Activated CD4-positive, alpha-beta T cell treated with anti-CD3 and anti-CD28 coated beads, Interleukin-2, amount 10 ng/mL, durations not matched to agents 7 days and 5 days (primary cell): Measurements from ENCODE around the gene PITX3. TPM values are rescaled to one million over a fixed set of nuclear protein-coding genes. Genes with fewer than 3 reads are reported as not detected.

Experiments used
- CTCF ChIA-PET: fragments of 350-600 bp; sonication (Branson Sonifier 250); formaldehyde crosslinking; loops from one replicate; lab custom pipeline; 2021; ENCODE audit warnings: antibody characterized with exemption; lab: Charles Lee
- POLR2A ChIA-PET: fragments of 350-600 bp; sonication (Branson Sonifier 250); formaldehyde crosslinking; loops from one replicate; lab custom pipeline; 2021; ENCODE audit warnings: antibody characterized with exemption; lab: Charles Lee
- DNase-seq: peaks from one replicate; pipeline ENCODE4 v3.0.0-alpha.2; 2020
- H3K27ac Mint-ChIP-seq: one replicate; pipeline ENCODE4 v1.8.0; 2021; ENCODE audit warnings: mild to moderate bottlenecking, moderate library complexity, mixed read lengths
- H3K27me3 Mint-ChIP-seq: one replicate; pipeline ENCODE4 v1.8.0; 2021; ENCODE audit warnings: mixed read lengths
- H3K36me3 Mint-ChIP-seq: one replicate; pipeline ENCODE4 v1.8.0; 2021; ENCODE audit warnings: low read depth, mixed read lengths
- H3K4me1 Mint-ChIP-seq: one replicate; pipeline ENCODE4 v1.8.0; 2021; ENCODE audit warnings: mixed read lengths
- H3K4me3 Mint-ChIP-seq: one replicate; pipeline ENCODE4 v1.8.0; 2021; ENCODE audit warnings: mild to moderate bottlenecking, moderate library complexity, mixed read lengths
- H3K9me3 Mint-ChIP-seq: one replicate; pipeline ENCODE4 v1.8.0; 2021; ENCODE audit warnings: mixed read lengths
- total RNA-seq, 2 experiments: library from RNA; stranded (reverse); gene quantifications; one replicate each; pipeline ENCODE4 v1.2.3, GENCODE V29; 2021

PITX3 gene
- total RNA-seq, 2 experiments from 2014 or later: not detected

DNA sequence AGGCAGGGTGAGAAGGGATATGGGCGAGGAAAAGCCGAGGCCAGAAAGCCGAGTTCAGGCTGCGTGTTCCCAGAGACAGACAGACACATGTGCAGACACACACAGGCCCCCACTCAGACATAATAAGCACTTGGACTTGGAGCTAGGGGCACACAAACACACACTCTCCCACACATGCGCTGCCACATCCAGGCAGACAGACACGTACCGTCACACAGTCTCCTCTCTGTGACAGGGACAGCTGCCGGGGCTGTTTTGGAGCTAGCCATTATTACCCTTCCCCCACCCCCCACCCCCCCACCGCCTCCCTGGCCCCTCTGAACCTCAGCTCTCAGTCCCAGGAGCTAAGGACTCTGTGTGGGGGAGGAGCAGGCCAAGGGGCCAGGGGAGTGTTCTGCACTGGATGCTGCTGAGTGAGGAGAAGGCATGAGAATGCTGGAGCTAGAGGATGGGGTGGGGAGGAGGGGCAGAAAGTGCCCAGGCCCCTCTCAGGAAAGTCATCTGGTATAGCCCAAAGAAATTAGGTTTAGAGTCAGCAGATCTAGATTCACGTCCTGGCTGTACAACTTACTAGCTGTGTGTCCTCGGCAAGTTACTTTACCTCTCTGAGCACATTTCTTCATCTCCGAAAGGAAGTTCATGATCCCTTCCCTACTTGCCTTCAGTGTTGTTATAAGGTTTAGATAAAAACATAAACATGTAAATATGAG, 6.3 kb downstream of the PITX3 start:
- no peaks in the 10 kb centered on the region for H3K36me3 Mint-ChIP-seq
- H3K27me3 Mint-ChIP-seq: peaks cover 59% of the 10 kb centered on the region
- H3K4me1 Mint-ChIP-seq: peaks cover 6% of the 10 kb centered on the region
- CTCF ChIA-PET: interaction anchor here (0.8 to 4.2 kb wide), 7 partner anchors 9 to 244 kb away, joined by 3 to 16 read pairs (median 3); no protein-coding TSS in a partner anchor
- H3K4me3 Mint-ChIP-seq: no peak overlapping the region
- POLR2A ChIA-PET: no interaction called here
- H3K27ac Mint-ChIP-seq: no peak overlapping the region
- no peaks in the 10 kb centered on the region for H3K9me3 Mint-ChIP-seq
- no peak for DNase-seq

DNA sequence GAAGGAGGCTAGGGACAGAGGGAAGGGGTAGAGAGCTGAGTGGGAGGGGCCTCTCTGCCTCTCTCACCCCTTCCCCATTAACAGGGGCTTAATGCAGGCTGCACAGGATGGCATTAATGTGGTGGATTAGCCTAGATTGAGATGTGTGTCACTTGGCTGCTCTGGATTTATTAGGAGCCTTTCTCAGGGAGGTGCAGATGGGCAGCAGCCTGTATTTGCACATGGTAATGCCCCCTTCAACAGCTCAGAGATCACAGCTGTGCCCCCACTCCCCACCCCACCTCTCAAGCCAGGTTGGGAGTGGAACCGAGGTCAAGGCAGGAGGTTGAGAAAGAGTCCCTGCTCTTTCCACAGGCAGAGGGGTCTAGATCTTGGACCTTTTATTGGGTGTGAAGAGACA, 7.3 kb downstream of the PITX3 start:
- H3K27ac Mint-ChIP-seq: no peak overlapping the region
- H3K4me1 Mint-ChIP-seq: peaks cover 11% of the 10 kb centered on the region
- H3K27me3 Mint-ChIP-seq: peaks cover 54% of the 10 kb centered on the region
- H3K4me3 Mint-ChIP-seq: no peak overlapping the region
- DNase-seq: no peak
- CTCF ChIA-PET: interaction anchor here (0.8 to 4.2 kb wide), 3 partner anchors 117 to 245 kb away, joined by 3 to 16 read pairs (median 4); no protein-coding TSS in a partner anchor
- no peaks in the 10 kb centered on the region for H3K36me3 Mint-ChIP-seq
- POLR2A ChIA-PET: no interaction called here
- no peaks in the 10 kb centered on the region for H3K9me3 Mint-ChIP-seq

DNA sequence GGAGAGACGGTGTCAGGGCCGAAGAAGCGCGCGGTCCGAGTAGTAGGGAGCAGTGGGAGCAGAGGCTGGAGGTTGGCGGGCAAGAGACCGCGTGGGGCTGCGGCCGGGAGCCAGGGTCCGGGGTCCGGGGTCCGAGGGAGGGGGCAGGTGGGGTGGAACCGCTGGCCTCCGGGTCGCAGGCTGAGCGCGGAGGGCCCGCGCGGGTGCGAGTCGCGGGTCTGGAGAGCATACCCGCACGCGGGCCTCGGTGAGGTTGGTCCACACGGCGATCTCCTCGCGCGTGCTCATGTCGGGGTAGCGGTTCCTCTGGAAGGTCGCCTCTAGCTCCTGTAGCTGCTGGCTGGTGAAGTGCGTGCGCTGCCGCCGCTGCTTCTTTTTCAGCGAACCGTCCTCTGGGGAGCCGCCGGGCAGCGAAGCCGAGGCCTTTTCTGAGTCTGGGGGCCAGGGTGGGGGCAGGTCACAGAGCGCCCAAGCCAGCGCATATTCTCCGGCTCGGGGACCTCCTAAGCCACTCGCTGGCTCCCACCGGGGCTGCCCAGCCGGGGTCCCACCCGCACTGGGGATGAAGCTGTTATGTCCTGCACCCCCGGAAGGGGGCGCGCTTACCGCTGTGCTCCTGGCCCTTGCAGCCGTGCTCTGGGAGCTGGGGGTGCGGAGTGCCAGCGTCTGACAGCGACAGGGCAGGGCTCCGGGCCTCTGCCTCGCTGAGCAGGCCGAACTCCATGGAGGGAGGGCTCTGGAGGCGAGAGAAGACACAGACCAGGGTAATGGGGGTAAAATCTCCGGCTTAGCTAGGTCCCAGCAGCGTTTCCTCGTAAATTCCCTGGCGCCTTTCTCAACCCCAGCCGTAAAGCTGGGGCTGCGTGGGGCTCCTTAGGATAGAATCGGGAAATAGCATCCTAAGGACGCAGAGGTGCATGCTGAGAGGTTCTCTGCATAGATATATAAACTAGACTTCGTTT, 9.7 kb downstream of the PITX3 start:
- no peaks in the 10 kb centered on the region for H3K36me3 Mint-ChIP-seq
- ChIA-PET POLR2A (interaction anchor here (0.6 kb wide), 1 partner anchor 119 kb away, joined by 4 read pairs; no protein-coding TSS in a partner anchor), CTCF (interaction anchor here (0.5 to 6.8 kb wide), 53 partner anchors 8 to 413 kb away, joined by 3 to 170 read pairs (median 4); partner anchors contain the start of genes FBXL15, GBF1, NFKB2 and PITX3)
- H3K4me1 Mint-ChIP-seq: peaks cover 14% of the 10 kb centered on the region
- peak; percentile 72 for DNase-seq
- H3K4me3 Mint-ChIP-seq: peak overlapping the region; percentile 48
- H3K27ac Mint-ChIP-seq: no peak overlapping the region
- peaks cover 57% of the 10 kb centered on the region for H3K27me3 Mint-ChIP-seq
- H3K9me3 Mint-ChIP-seq: no peaks in the 10 kb centered on the region

DNA sequence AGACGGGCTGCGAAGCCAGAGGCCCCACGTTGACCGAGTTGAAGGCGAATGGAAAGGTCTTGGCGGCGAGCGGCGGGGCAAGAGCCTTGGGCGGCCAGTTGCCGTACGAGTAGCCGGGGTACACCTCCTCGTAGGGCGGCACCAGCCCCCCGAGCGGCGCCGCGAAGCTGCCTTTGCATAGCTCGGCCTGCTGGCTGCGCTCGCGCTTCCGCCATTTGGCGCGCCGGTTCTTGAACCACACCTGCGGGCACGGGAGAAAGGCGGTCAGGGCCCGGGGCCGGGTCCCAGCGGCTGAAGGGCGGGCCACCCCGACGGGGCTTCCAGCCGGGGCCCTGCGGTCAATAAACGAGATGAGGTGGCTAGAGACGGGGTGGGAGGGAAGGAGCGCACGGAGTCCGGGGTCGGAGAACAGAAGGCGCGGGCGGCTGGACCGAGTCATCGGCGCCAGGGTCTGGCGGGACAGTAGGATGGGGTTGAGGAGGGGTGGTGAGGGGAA, 10.4 kb downstream of the PITX3 start:
- CTCF ChIA-PET: interaction anchor here (0.6 to 6.8 kb wide), 48 partner anchors 9 to 414 kb away, joined by 3 to 170 read pairs (median 5); partner anchors contain the start of genes C10orf95, CUEDC2, FBXL15 and GBF1
- H3K27ac Mint-ChIP-seq: no peak overlapping the region
- H3K27me3 Mint-ChIP-seq: peaks cover 62% of the 10 kb centered on the region

DNA sequence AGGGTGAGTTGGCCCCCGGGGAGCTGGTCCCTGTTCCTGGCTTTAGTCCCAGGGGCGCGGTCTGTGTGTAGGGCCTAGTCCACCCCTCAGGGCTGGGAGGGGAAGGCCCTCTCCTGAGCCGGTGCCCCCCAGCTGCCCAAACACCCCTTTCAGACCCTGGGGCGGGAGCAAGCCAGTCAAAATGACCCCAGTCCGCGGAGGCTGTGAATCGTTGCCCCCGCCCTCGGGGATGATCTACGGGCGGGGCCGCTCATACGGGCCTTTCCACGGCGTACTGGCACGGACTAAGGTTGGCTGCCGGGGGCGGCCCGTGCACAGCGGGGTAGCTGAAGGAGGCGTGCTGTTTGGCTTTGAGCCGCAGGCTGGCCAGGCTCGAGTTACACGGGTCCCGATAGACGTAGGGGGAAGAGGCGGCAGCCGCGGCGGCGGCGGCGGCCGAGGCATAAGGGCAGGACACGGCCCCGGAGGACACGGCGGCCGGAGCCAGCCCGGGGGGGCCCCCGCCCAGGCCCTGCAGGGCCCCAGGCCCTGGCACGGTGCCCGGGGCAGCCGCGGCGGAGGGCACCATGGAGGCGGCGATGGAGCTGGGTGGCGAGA, 10.9 kb downstream of the PITX3 start:
- ChIA-PET CTCF (interaction anchor here (0.6 to 6.8 kb wide), 53 partner anchors 9 to 415 kb away, joined by 3 to 170 read pairs (median 5); partner anchors contain the start of genes C10orf95, CUEDC2, FBXL15 and GBF1), POLR2A (no interaction called here)
- Mint-ChIP-seq H3K4me3 (peak overlapping the region; percentile 62), H3K9me3 (no peaks in the 10 kb centered on the region), H3K36me3 (no peaks in the 10 kb centered on the region), H3K4me1 (peaks cover 26% of the 10 kb centered on the region), H3K27ac (no peak overlapping the region), H3K27me3 (peaks cover 58% of the 10 kb centered on the region)
- DNase-seq: no peak

More for the DNA sequence above, 10.4 kb downstream of the PITX3 start:
- no peaks in the 10 kb centered on the region for H3K36me3 Mint-ChIP-seq
- POLR2A ChIA-PET: no interaction called here
- DNase-seq: peak; percentile 49
- peaks cover 21% of the 10 kb centered on the region for H3K4me1 Mint-ChIP-seq
- H3K4me3 Mint-ChIP-seq: peak overlapping the region; percentile 48
- H3K9me3 Mint-ChIP-seq: no peaks in the 10 kb centered on the region

DNA sequence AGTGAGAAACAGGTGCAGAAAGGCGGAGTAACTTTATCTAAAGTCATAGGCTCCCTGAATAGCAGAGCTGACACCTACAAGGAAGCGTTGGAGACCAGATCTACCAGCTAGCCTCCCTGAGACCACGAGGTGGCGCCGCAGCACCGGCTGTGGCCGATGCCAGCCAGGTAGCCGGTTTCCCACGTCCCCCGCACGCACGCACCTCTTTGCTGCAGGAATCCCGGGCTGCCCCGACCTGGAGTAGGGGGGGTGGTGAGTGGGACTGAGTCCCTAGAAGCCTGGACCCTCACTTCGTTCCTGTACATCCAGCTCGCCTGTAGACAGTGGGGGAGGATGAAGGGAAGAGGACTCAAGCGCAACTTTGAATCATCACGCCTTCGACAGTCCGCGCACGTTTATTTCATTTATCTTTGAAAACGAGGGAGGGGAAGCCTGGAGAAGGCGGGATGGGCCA, 11.5 kb downstream of the PITX3 start:
- peak overlapping the region; percentile 62 for H3K4me3 Mint-ChIP-seq
- no peak overlapping the region for H3K27ac Mint-ChIP-seq
- H3K36me3 Mint-ChIP-seq: no peaks in the 10 kb centered on the region
- H3K4me1 Mint-ChIP-seq: peaks cover 26% of the 10 kb centered on the region
- POLR2A ChIA-PET: no interaction called here
- CTCF ChIA-PET: interaction anchor here (0.6 to 6.8 kb wide), 54 partner anchors 10 to 1144 kb away, joined by 3 to 170 read pairs (median 5); partner anchors contain the start of genes C10orf95, FBXL15, GBF1 and NFKB2
- peaks cover 55% of the 10 kb centered on the region for H3K27me3 Mint-ChIP-seq
- no peaks in the 10 kb centered on the region for H3K9me3 Mint-ChIP-seq
- peak; percentile 88 for DNase-seq

DNA sequence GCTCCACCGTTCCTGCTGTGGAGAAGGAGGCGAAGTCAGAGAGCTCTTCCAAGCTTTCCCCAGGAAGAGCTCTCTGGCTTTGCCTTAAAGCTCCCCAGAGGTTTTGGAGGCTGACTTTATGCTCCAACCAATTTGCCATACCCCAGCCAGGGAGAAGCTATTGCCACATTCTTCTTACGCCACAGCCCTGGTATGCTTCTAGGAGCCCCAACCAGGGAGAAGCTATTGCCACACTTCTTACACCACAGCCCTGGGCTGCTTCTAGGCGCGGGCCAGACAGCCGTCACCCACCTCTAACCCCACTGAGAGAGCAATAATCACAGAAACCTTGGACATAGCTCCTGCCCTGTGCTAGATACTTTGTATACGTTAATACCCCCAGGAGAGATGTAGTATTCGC, 14.3 kb downstream of the PITX3 start:
- H3K9me3 Mint-ChIP-seq: no peaks in the 10 kb centered on the region
- H3K36me3 Mint-ChIP-seq: no peaks in the 10 kb centered on the region
- no peak overlapping the region for H3K27ac Mint-ChIP-seq
- CTCF ChIA-PET: interaction anchor here (0.6 to 6.8 kb wide), 19 partner anchors 12 to 357 kb away, joined by 3 to 71 read pairs (median 4); partner anchors contain the start of genes C10orf95, NFKB2 and PITX3
- peaks cover 56% of the 10 kb centered on the region for H3K27me3 Mint-ChIP-seq
- peaks cover 26% of the 10 kb centered on the region for H3K4me1 Mint-ChIP-seq
- POLR2A ChIA-PET: no interaction called here
- no peak for DNase-seq
- no peak overlapping the region for H3K4me3 Mint-ChIP-seq

DNA sequence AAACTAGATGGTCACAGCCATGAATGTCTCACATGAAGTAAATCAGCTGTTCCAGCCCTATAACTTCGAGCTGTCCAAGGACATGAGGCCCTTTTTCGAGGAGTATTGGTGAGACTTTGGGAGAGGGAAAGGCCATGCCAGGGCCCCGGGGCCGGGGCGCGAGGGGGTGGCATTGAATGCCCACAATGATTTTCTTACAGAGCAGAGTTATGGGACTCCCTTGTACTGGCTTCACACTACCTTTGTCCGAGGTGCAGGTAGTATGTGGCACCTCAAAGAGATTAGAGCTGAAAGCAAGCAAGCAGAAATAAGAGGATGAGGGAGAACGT, 14.8 kb downstream of the PITX3 start:
- DNase-seq: no peak
- no peaks in the 10 kb centered on the region for H3K36me3 Mint-ChIP-seq
- POLR2A ChIA-PET: interaction anchor here (1.2 kb wide), 1 partner anchor 57 kb away, joined by 5 read pairs; no protein-coding TSS in a partner anchor
- H3K27me3 Mint-ChIP-seq: peaks cover 53% of the 10 kb centered on the region
- no peak overlapping the region for H3K27ac Mint-ChIP-seq
- peaks cover 26% of the 10 kb centered on the region for H3K4me1 Mint-ChIP-seq
- H3K9me3 Mint-ChIP-seq: no peaks in the 10 kb centered on the region
- CTCF ChIA-PET: interaction anchor here (0.6 to 6.8 kb wide), 16 partner anchors 13 to 357 kb away, joined by 3 to 71 read pairs (median 4); partner anchors contain the start of genes C10orf95, NFKB2 and PITX3
- peak overlapping the region; percentile 42 for H3K4me3 Mint-ChIP-seq

DNA sequence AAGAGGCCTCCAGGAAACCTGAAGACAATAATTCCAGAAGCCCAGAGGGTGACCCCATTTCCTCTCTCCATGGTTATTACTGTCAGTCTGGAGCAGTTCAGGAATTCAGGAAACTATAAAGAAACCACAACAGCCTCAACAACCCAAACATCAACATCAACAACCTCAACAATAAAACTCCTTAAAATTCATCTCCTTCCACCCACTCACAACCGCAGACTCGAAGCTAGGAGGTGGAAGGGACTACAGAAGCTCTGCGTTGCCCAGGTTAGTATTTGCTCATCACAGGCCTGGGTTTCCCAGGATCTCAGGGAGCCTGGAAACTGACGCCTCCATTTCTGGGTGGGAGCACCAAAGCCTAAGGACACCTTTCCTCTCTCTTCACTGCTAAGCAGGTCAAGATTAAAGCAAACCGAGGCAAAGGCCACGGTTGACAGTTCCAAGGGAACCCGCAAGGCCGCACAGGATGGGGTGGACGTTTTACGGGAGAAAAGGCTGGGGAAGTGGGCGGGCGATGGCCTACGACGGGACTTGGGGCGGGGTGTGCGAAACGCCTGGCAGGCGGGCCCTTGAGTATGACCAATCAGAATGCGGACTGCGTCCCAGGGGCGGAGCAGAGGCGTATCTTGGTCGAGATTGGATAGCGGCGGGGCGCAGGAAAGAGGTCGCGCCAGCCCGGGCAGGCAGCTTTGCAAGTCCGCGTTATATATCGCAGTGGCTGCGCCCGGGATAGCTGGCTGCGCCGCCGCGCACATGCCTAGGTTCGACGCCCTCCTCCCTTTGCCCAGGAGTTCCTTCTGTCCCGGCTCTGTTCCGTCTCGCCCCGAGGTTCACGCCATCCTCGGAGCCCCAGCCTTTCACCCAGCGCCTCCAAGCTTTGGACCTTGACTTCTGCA, 15.4 kb downstream of the PITX3 start, which contains the start of gene ELOVL3:
TSS of gene ELOVL3 (plus strand) at position 654 of the 896 bp plus-strand sequence. CDS start 250 bp downstream, outside the sequence.
- POLR2A ChIA-PET: interaction anchor here (1.2 kb wide), 1 partner anchor 56 kb away, joined by 5 read pairs; no protein-coding TSS in a partner anchor
- H3K4me3 Mint-ChIP-seq: peak within 1 kb of the TSS; percentile 42
- peaks cover 24% of the 10 kb centered on the region for H3K4me1 Mint-ChIP-seq
- peaks cover 59% of the 10 kb centered on the region for H3K27me3 Mint-ChIP-seq
- no peaks in the 10 kb centered on the region for H3K9me3 Mint-ChIP-seq
- CTCF ChIA-PET: interaction anchor here (0.6 to 6.8 kb wide), 11 partner anchors 14 to 358 kb away, joined by 3 to 71 read pairs (median 4); partner anchors contain the start of genes NFKB2 and PITX3
- peak; percentile 87 for DNase-seq
- no peaks in the 10 kb centered on the region for H3K36me3 Mint-ChIP-seq
- H3K27ac Mint-ChIP-seq: no peak within 1 kb of the TSS

DNA sequence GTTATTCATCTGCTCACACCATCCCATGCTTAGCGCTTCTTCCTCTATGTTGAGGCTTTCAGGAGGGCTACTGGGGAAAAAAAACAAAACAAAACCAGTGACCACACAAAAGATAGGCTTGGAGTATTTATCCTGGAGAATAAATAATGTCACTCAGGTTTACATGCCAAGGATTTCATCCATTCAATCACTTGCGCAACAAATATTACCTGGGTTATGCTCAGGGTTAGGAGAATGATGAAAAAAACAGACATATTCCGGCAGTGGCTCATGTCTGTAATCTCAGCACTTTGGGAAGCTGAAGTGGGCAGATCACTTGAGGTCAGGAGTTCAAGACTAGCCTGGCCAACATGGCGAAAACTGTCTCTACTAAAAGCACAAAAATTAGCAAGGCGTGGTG, 18.5 kb downstream of the PITX3 start:
- ChIA-PET POLR2A (no interaction called here), CTCF (no interaction called here)
- Mint-ChIP-seq H3K4me1 (peaks cover 15% of the 10 kb centered on the region), H3K9me3 (no peaks in the 10 kb centered on the region), H3K4me3 (no peak overlapping the region), H3K27me3 (peaks cover 45% of the 10 kb centered on the region), H3K36me3 (no peaks in the 10 kb centered on the region), H3K27ac (no peak overlapping the region)
- no peak for DNase-seq

DNA sequence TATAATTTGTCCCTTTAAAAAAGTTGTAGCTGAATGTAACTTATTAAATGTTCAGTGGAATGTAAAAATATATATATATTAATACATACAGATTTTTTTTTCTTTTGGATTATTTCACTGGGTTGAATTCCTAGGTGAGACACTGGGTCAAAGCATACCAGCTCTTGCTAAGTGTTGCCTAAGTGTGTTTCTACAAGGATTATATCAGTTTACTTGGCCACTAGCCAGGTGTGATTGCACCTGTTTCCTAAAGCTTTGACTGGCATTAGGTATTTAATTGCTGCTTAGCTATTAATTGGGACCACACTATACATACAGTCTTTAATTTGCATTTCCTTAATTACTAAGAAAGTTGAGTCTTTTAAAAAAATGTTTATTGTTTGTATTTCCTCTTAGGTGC, 20.7 kb downstream of the PITX3 start:
- H3K27ac Mint-ChIP-seq: no peak overlapping the region
- peaks cover 27% of the 10 kb centered on the region for H3K27me3 Mint-ChIP-seq
- peaks cover 2% of the 10 kb centered on the region for H3K4me1 Mint-ChIP-seq
- no peak overlapping the region for H3K4me3 Mint-ChIP-seq
- CTCF ChIA-PET: interaction anchor here (0.5 to 4.5 kb wide), 4 partner anchors 10 to 178 kb away, joined by 3 to 36 read pairs (median 8); no protein-coding TSS in a partner anchor
- H3K36me3 Mint-ChIP-seq: no peaks in the 10 kb centered on the region
- no peaks in the 10 kb centered on the region for H3K9me3 Mint-ChIP-seq
- DNase-seq: no peak
- POLR2A ChIA-PET: no interaction called here
